ENCODE data around the gene CMAS.

CMAS gene

DNA sequence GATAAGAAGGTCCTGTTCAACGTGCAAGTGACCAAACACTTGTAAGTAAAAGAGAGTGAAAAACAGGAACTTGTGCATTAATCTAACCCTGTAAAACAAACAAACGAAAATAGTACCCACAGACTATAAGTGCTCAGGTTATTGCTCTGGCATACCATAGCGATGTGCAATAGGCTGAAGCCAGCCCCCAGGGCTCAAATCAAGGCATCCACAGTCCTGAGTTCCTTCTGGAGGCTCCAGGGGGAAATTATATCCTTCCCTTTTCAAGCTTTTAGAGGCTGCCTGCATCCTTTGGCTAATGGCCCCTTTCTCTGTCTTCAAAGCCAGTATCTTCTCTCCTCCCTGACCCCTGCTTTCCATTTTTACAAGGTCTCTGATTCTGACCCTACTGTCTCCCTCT lies 8.1 kb upstream of the CMAS start:
- no peak for TF ChIP-seq ZFP3 (CRISPR knock-in tag; IDR thresholded peaks at IDR 0.05)
- ATAC-seq = no peak

DNA sequence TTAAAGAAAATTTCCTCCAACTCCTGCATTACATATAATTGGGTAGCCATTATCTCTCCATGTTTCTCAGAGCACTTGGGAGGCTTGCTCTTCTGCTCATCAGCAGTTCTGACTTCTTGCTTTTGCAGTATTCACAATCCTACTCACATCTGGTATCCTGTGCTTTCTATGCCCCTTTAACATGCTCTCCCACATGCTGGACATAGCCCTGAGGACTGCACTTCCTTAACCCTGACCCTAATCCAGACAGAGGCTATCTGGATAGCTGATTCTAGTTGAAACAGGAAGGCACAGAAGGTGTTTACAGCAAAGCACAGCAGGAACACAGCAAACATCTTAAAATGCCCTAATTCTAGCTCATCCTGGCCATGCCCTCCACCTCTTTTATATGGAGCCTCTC lies 7.3 kb upstream of the CMAS start:
- no peak for TF ChIP-seq BACH2 (CRISPR knock-in tag; IDR thresholded peaks at IDR 0.05; ENCODE audit: borderline replicate concordance)
- TF ChIP-seq ARNTL (CRISPR knock-in tag; IDR thresholded peaks at IDR 0.05; ENCODE audit: borderline replicate concordance, low read depth) = no peak
- TF ChIP-seq, protein P1, sequence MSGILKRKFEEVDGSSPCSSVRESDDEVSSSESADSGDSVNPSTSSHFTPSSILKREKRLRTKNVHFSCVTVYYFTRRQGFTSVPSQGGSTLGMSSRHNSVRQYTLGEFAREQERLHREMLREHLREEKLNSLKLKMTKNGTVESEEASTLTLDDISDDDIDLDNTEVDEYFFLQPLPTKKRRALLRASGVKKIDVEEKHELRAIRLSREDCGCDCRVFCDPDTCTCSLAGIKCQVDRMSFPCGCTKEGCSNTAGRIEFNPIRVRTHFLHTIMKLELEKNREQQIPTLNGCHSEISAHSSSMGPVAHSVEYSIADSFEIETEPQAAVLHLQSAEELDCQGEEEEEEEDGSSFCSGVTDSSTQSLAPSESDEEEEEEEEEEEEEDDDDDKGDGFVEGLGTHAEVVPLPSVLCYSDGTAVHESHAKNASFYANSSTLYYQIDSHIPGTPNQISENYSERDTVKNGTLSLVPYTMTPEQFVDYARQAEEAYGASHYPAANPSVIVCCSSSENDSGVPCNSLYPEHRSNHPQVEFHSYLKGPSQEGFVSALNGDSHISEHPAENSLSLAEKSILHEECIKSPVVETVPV (CRISPR knock-in tag; IDR thresholded peaks at IDR 0.05) = no peak
- TF ChIP-seq PPARA (CRISPR knock-in tag; IDR thresholded peaks at IDR 0.05; ENCODE audit: borderline replicate concordance) = no peak
- TF ChIP-seq TOX (CRISPR knock-in tag; IDR thresholded peaks at IDR 0.05; ENCODE audit: borderline replicate concordance) = no peak
- TF ChIP-seq ISL1 (CRISPR knock-in tag; IDR thresholded peaks at IDR 0.05) = no peak
- TF ChIP-seq, protein P2, sequence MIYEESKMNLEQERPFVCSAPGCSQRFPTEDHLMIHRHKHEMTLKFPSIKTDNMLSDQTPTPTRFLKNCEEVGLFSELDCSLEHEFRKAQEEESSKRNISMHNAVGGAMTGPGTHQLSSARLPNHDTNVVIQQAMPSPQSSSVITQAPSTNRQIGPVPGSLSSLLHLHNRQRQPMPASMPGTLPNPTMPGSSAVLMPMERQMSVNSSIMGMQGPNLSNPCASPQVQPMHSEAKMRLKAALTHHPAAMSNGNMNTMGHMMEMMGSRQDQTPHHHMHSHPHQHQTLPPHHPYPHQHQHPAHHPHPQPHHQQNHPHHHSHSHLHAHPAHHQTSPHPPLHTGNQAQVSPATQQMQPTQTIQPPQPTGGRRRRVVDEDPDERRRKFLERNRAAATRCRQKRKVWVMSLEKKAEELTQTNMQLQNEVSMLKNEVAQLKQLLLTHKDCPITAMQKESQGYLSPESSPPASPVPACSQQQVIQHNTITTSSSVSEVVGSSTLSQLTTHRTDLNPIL (CRISPR knock-in tag; IDR thresholded peaks at IDR 0.05; ENCODE audit: low read depth) = no peak
- TF ChIP-seq ZNF8 (CRISPR knock-in tag; IDR thresholded peaks at IDR 0.05) = no peak
- no peak for TF ChIP-seq GLIS3 (CRISPR knock-in tag; IDR thresholded peaks at IDR 0.05)
- TF ChIP-seq, protein P3, sequence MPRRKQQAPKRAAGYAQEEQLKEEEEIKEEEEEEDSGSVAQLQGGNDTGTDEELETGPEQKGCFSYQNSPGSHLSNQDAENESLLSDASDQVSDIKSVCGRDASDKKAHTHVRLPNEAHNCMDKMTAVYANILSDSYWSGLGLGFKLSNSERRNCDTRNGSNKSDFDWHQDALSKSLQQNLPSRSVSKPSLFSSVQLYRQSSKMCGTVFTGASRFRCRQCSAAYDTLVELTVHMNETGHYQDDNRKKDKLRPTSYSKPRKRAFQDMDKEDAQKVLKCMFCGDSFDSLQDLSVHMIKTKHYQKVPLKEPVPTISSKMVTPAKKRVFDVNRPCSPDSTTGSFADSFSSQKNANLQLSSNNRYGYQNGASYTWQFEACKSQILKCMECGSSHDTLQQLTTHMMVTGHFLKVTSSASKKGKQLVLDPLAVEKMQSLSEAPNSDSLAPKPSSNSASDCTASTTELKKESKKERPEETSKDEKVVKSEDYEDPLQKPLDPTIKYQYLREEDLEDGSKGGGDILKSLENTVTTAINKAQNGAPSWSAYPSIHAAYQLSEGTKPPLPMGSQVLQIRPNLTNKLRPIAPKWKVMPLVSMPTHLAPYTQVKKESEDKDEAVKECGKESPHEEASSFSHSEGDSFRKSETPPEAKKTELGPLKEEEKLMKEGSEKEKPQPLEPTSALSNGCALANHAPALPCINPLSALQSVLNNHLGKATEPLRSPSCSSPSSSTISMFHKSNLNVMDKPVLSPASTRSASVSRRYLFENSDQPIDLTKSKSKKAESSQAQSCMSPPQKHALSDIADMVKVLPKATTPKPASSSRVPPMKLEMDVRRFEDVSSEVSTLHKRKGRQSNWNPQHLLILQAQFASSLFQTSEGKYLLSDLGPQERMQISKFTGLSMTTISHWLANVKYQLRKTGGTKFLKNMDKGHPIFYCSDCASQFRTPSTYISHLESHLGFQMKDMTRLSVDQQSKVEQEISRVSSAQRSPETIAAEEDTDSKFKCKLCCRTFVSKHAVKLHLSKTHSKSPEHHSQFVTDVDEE (CRISPR knock-in tag; IDR thresholded peaks at IDR 0.05) = no peak
- TF ChIP-seq, protein P4, sequence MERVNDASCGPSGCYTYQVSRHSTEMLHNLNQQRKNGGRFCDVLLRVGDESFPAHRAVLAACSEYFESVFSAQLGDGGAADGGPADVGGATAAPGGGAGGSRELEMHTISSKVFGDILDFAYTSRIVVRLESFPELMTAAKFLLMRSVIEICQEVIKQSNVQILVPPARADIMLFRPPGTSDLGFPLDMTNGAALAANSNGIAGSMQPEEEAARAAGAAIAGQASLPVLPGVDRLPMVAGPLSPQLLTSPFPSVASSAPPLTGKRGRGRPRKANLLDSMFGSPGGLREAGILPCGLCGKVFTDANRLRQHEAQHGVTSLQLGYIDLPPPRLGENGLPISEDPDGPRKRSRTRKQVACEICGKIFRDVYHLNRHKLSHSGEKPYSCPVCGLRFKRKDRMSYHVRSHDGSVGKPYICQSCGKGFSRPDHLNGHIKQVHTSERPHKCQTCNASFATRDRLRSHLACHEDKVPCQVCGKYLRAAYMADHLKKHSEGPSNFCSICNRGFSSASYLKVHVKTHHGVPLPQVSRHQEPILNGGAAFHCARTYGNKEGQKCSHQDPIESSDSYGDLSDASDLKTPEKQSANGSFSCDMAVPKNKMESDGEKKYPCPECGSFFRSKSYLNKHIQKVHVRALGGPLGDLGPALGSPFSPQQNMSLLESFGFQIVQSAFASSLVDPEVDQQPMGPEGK (CRISPR knock-in tag; IDR thresholded peaks at IDR 0.05; ENCODE audit: borderline replicate concordance) = no peak
- no peak for TF ChIP-seq ZFP3 (CRISPR knock-in tag; IDR thresholded peaks at IDR 0.05)
- no peak for TF ChIP-seq ZNF565 (CRISPR knock-in tag; conservative IDR thresholded peaks at IDR 0.05; ENCODE audit: low read depth)
- no peak for TF ChIP-seq ZC3H10 (CRISPR knock-in tag; IDR thresholded peaks at IDR 0.05)
- no peak for TF ChIP-seq TCF4 (CRISPR knock-in tag; IDR thresholded peaks at IDR 0.05; ENCODE audit: borderline replicate concordance)

DNA sequence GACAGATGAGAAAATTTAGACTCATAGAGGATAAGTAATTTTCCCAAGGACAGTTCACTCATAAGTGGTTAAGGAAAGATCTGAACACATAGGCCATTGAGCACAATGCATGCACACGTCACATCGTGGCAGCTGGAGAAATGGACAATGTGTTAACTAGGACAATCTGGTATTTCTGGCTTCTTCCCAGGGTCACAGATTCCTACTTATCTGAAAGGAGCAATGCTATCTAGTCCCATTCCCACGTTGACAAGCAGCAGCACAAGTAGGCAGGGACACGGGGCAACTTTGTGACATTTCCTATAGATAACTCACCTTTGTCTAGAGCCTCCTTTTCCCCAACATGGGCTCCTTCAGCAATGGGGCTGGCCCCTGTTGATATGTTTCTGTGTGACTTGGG lies 6.7 kb upstream of the CMAS start:
- TF ChIP-seq OSR1 (CRISPR knock-in tag; IDR thresholded peaks at IDR 0.05) = no peak
- TF ChIP-seq ZC3H10 (CRISPR knock-in tag; IDR thresholded peaks at IDR 0.05) = no peak
- TF ChIP-seq, protein P5, sequence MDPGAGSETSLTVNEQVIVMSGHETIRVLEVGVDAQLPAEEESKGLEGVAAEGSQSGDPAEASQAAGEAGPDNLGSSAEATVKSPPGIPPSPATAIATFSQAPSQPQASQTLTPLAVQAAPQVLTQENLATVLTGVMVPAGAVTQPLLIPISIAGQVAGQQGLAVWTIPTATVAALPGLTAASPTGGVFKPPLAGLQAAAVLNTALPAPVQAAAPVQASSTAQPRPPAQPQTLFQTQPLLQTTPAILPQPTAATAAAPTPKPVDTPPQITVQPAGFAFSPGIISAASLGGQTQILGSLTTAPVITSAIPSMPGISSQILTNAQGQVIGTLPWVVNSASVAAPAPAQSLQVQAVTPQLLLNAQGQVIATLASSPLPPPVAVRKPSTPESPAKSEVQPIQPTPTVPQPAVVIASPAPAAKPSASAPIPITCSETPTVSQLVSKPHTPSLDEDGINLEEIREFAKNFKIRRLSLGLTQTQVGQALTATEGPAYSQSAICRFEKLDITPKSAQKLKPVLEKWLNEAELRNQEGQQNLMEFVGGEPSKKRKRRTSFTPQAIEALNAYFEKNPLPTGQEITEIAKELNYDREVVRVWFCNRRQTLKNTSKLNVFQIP (CRISPR knock-in tag; IDR thresholded peaks at IDR 0.05; ENCODE audit: borderline replicate concordance, low read depth) = no peak
- TF ChIP-seq ISL1 (CRISPR knock-in tag; IDR thresholded peaks at IDR 0.05) = no peak
- no peak for TF ChIP-seq SNAI2 (CRISPR knock-in tag; IDR thresholded peaks at IDR 0.05)
- no peak for TF ChIP-seq CSDC2 (CRISPR knock-in tag; IDR thresholded peaks at IDR 0.05)
- no peak for TF ChIP-seq TCF4 (CRISPR knock-in tag; IDR thresholded peaks at IDR 0.05; ENCODE audit: borderline replicate concordance)
- no peak for TF ChIP-seq ZNF70 (CRISPR knock-in tag; IDR thresholded peaks at IDR 0.05)
- TF ChIP-seq, protein P4 (CRISPR knock-in tag; IDR thresholded peaks at IDR 0.05; ENCODE audit: borderline replicate concordance) = no peak
- no peak for TF ChIP-seq RARB (CRISPR knock-in tag; IDR thresholded peaks at IDR 0.05)
- TF ChIP-seq ESRRG (CRISPR knock-in tag; IDR thresholded peaks at IDR 0.05) = no peak
- no peak for ATAC-seq

More for the DNA sequence above, 7.3 kb upstream of the CMAS start:
- no peak for ATAC-seq

Measured in SK-N-SH treated with all-trans-retinoic acid at 6 μM for 48 hours (cell line).